ENCODE data around the gene ZNF189. TPM values are rescaled to one million over a fixed set of nuclear protein-coding genes. Genes with fewer than 3 reads are reported as not detected.

Gene ZNF189
- total RNA-seq, 4 donors from 2014 or later: 6.1 to 14.9 (median 10.2) TPM

GRCh38 chr9:101432171-101432570 is 33.5 kb downstream of the ZNF189 start:
- H3K4me1 ChIP-seq: no peaks in the 10 kb centered on the region
- no peak for DNase-seq (ENCODE audit: low spot score in 2 of 2)
- H3K27ac ChIP-seq: no peak overlapping the region
- no peaks in the 10 kb centered on the region for H3K36me3 ChIP-seq
- no peaks in the 10 kb centered on the region for H3K27me3 ChIP-seq
- no peak for TF ChIP-seq EP300 (IDR thresholded peaks at IDR 0.05)
- no peaks in the 10 kb centered on the region for H3K9me3 ChIP-seq
- H3K4me3 ChIP-seq: no peak overlapping the region

- WGBS: 94% methylated on average over 1 of the region's 1 CpG
- Histone ChIP-seq H3K27ac (no peak overlapping the region), H3K9me3 (no peaks in the 10 kb centered on the region), H3K4me1 (no peaks in the 10 kb centered on the region), H3K36me3 (no peaks in the 10 kb centered on the region), H3K27me3 (no peaks in the 10 kb centered on the region), H3K4me3 (no peak overlapping the region)
- DNase-seq (ENCODE audit: low spot score in 2 of 2): no peak
- TF ChIP-seq EP300 (IDR thresholded peaks at IDR 0.05): no peak
- no peak for TF ChIP-seq POLR2AphosphoS5 (IDR thresholded peaks at IDR 0.05)
- no peak for TF ChIP-seq CTCF (IDR thresholded peaks at IDR 0.05)
- no peak for TF ChIP-seq POLR2A (IDR thresholded peaks at IDR 0.05)
Observed at GRCh38 chr9:101432740-101433139, 34.1 kb downstream of the ZNF189 start.

- Histone ChIP-seq H3K9me3 (no peaks in the 10 kb centered on the region), H3K4me1 (no peaks in the 10 kb centered on the region), H3K27ac (no peak overlapping the region), H3K27me3 (no peaks in the 10 kb centered on the region), H3K4me3 (no peak overlapping the region), H3K36me3 (no peaks in the 10 kb centered on the region)
- TF ChIP-seq EP300 (IDR thresholded peaks at IDR 0.05) (no peak), POLR2AphosphoS5 (IDR thresholded peaks at IDR 0.05) (no peak), CTCF (IDR thresholded peaks at IDR 0.05) (no peak), POLR2A (IDR thresholded peaks at IDR 0.05) (no peak)
- 59% methylated on average over 3 of the region's 3 CpGs for WGBS
- no peak for DNase-seq (ENCODE audit: low spot score in 2 of 2)
Observed at GRCh38 chr9:101433229-101433628, 34.6 kb downstream of the ZNF189 start.

GRCh38 chr9:101434998-101435397 is 36.3 kb downstream of the ZNF189 start:
- no peaks in the 10 kb centered on the region for H3K27me3 ChIP-seq
- WGBS: 62% methylated on average over 3 of the region's 3 CpGs

GRCh38 chr9:101435601-101436079 is 37.0 kb downstream of the ZNF189 start, which contains the start of gene ALDOB:
Gene ALDOB, minus strand, starts transcription at chr9:101435774. Its CDS starts 4,887 bp downstream, at chr9:101430887.
- H3K27ac ChIP-seq: no peak within 1 kb of the TSS

More at GRCh38 chr9:101434998-101435397, 36.3 kb downstream of the ZNF189 start:
- Histone ChIP-seq H3K4me3 (no peak overlapping the region), H3K9me3 (no peaks in the 10 kb centered on the region), H3K27ac (no peak overlapping the region), H3K36me3 (no peaks in the 10 kb centered on the region), H3K4me1 (no peaks in the 10 kb centered on the region)
- TF ChIP-seq EP300 (IDR thresholded peaks at IDR 0.05) (no peak), POLR2AphosphoS5 (IDR thresholded peaks at IDR 0.05) (no peak), POLR2A (IDR thresholded peaks at IDR 0.05) (no peak), CTCF (IDR thresholded peaks at IDR 0.05) (no peak)
- no peak for DNase-seq (ENCODE audit: low spot score in 2 of 2)

More at GRCh38 chr9:101435601-101436079, 37.0 kb downstream of the ZNF189 start, which contains the start of gene ALDOB:
- TF ChIP-seq CTCF (IDR thresholded peaks at IDR 0.05) (no peak), EP300 (IDR thresholded peaks at IDR 0.05) (no peak), POLR2A (IDR thresholded peaks at IDR 0.05) (no peak), POLR2AphosphoS5 (IDR thresholded peaks at IDR 0.05) (no peak)
- H3K4me3 ChIP-seq: no peak within 1 kb of the TSS
- H3K27me3 ChIP-seq: no peaks in the 10 kb centered on the region
- H3K36me3 ChIP-seq: no peaks in the 10 kb centered on the region
- no peak for DNase-seq (ENCODE audit: low spot score in 2 of 2)
- 54% methylated on average over 2 of the region's 2 CpGs for WGBS
- no peaks in the 10 kb centered on the region for H3K4me1 ChIP-seq
- H3K9me3 ChIP-seq: no peaks in the 10 kb centered on the region

All from suprapubic skin (tissue), 4 donors.